ENCODE measurements around the gene RIT1. TPM values are rescaled to one million over a fixed set of nuclear protein-coding genes. Genes with fewer than 3 reads are reported as not detected.

RIT1 gene
- total and polyA plus RNA-seq, 2 of the 13 experiments (the other 11 are each of a cell fraction or from before 2014, with no cell fraction given), result 12.2 to 32.2 TPM

- TF ChIP-seq, protein P1, sequence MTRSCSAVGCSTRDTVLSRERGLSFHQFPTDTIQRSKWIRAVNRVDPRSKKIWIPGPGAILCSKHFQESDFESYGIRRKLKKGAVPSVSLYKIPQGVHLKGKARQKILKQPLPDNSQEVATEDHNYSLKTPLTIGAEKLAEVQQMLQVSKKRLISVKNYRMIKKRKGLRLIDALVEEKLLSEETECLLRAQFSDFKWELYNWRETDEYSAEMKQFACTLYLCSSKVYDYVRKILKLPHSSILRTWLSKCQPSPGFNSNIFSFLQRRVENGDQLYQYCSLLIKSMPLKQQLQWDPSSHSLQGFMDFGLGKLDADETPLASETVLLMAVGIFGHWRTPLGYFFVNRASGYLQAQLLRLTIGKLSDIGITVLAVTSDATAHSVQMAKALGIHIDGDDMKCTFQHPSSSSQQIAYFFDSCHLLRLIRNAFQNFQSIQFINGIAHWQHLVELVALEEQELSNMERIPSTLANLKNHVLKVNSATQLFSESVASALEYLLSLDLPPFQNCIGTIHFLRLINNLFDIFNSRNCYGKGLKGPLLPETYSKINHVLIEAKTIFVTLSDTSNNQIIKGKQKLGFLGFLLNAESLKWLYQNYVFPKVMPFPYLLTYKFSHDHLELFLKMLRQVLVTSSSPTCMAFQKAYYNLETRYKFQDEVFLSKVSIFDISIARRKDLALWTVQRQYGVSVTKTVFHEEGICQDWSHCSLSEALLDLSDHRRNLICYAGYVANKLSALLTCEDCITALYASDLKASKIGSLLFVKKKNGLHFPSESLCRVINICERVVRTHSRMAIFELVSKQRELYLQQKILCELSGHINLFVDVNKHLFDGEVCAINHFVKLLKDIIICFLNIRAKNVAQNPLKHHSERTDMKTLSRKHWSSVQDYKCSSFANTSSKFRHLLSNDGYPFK (CRISPR knock-in tag; IDR thresholded peaks at IDR 0.05; ENCODE audit: borderline replicate concordance), result 0 out of 2 replicates have a peak, but pooled peaks have one; percentile 45
- TF ChIP-seq, protein P2, sequence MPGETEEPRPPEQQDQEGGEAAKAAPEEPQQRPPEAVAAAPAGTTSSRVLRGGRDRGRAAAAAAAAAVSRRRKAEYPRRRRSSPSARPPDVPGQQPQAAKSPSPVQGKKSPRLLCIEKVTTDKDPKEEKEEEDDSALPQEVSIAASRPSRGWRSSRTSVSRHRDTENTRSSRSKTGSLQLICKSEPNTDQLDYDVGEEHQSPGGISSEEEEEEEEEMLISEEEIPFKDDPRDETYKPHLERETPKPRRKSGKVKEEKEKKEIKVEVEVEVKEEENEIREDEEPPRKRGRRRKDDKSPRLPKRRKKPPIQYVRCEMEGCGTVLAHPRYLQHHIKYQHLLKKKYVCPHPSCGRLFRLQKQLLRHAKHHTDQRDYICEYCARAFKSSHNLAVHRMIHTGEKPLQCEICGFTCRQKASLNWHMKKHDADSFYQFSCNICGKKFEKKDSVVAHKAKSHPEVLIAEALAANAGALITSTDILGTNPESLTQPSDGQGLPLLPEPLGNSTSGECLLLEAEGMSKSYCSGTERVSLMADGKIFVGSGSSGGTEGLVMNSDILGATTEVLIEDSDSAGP (CRISPR knock-in tag; IDR thresholded peaks at IDR 0.05; ENCODE audit: borderline replicate concordance), result peak; percentile 100
- TF ChIP-seq TARDBP (CRISPR knock-in tag; IDR thresholded peaks at IDR 0.05) (peak; percentile 83), EZH2 (conservative IDR thresholded peaks at IDR 0.05; ENCODE audit: low read depth, low read length) (no peak), ZMYM3 (CRISPR knock-in tag; IDR thresholded peaks at IDR 0.05) (peak; percentile 97), NFYC (CRISPR knock-in tag; IDR thresholded peaks at IDR 0.05) (no peak), HOXA7 (CRISPR knock-in tag; IDR thresholded peaks at IDR 0.05) (no peak), SSRP1 (CRISPR knock-in tag; IDR thresholded peaks at IDR 0.05) (no peak), GABPA (IDR thresholded peaks at IDR 0.05; ENCODE audit: low read depth, low read length) (peak; percentile 78), GABPA (CRISPR knock-in tag; IDR thresholded peaks at IDR 0.05; ENCODE audit: low read depth) (peak; percentile 97), ZNF616 (CRISPR knock-in tag; IDR thresholded peaks at IDR 0.05; ENCODE audit: low read depth) (no peak), NRL (CRISPR knock-in tag; IDR thresholded peaks at IDR 0.05; ENCODE audit: borderline replicate concordance) (peak; percentile 74), ESRRA (CRISPR knock-in tag; IDR thresholded peaks at IDR 0.05; ENCODE audit: low read depth) (peak; percentile 17; the same call in 1 of the 2 replicates), GFI1 (CRISPR knock-in tag; IDR thresholded peaks at IDR 0.05; ENCODE audit: borderline replicate concordance) (no peak)
- TF ChIP-seq, protein P3, sequence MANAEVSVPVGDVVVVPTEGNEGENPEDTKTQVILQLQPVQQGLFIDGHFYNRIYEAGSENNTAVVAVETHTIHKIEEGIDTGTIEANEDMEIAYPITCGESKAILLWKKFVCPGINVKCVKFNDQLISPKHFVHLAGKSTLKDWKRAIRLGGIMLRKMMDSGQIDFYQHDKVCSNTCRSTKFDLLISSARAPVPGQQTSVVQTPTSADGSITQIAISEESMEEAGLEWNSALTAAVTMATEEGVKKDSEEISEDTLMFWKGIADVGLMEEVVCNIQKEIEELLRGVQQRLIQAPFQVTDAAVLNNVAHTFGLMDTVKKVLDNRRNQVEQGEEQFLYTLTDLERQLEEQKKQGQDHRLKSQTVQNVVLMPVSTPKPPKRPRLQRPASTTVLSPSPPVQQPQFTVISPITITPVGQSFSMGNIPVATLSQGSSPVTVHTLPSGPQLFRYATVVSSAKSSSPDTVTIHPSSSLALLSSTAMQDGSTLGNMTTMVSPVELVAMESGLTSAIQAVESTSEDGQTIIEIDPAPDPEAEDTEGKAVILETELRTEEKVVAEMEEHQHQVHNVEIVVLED (CRISPR knock-in tag; IDR thresholded peaks at IDR 0.05; ENCODE audit: borderline replicate concordance), result peak; percentile 98
- TF ChIP-seq, protein P4, sequence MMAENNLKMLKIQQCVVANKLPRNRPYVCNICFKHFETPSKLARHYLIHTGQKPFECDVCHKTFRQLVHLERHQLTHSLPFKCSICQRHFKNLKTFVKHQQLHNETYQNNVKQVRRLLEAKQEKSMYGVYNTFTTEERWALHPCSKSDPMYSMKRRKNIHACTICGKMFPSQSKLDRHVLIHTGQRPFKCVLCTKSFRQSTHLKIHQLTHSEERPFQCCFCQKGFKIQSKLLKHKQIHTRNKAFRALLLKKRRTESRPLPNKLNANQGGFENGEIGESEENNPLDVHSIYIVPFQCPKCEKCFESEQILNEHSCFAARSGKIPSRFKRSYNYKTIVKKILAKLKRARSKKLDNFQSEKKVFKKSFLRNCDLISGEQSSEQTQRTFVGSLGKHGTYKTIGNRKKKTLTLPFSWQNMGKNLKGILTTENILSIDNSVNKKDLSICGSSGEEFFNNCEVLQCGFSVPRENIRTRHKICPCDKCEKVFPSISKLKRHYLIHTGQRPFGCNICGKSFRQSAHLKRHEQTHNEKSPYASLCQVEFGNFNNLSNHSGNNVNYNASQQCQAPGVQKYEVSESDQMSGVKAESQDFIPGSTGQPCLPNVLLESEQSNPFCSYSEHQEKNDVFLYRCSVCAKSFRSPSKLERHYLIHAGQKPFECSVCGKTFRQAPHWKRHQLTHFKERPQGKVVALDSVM (CRISPR knock-in tag; IDR thresholded peaks at IDR 0.05), result peak; percentile 82
- TF ChIP-seq, protein P5, sequence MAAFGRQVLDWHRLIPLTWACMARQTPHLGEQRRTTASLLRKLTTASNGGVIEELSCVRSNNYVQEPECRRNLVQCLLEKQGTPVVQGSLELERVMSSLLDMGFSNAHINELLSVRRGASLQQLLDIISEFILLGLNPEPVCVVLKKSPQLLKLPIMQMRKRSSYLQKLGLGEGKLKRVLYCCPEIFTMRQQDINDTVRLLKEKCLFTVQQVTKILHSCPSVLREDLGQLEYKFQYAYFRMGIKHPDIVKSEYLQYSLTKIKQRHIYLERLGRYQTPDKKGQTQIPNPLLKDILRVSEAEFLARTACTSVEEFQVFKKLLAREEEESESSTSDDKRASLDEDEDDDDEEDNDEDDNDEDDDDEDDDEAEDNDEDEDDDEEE (CRISPR knock-in tag; IDR thresholded peaks at IDR 0.05), result no peak
- TF ChIP-seq, protein P6, sequence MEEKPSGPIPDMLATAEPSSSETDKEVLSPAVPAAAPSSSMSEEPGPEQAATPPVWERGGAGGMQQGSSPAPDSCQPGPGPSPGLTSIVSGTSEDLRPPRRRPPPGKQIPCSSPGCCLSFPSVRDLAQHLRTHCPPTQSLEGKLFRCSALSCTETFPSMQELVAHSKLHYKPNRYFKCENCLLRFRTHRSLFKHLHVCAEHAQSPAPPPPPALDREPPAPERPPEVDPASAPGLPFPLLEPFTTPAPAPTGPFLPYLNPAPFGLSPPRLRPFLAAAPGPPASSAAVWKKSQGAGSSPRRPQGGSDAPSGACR (CRISPR knock-in tag; IDR thresholded peaks at IDR 0.05), result peak; percentile 28; the same call in 1 of the 2 replicates
Observed at GRCh38 chr1:155856975-155857930, 53.9 kb downstream of the RIT1 start, which contains the start of gene GON4L (continued).
